NCI-H146 treated with DMSO at 0.1 percent for 48 hours (cell line): Measurements from ENCODE around the gene HSD3B7.
"Not testable (repeated sequence)": the region's sequence is repeated elsewhere in the genome, so short reads cannot be mapped to it uniquely, and the experiment has no call there.

Experiments used
- DNase-seq: peaks from one replicate; lab custom pipeline; 2025; ENCODE audit not compliant: unreplicated experiment; lab: John Stamatoyannopoulos, UW

The HSD3B7 gene

GRCh38 chr16:30984669-30985400, at the start of gene HSD3B7:
Gene HSD3B7, plus strand, starts transcription at chr16:30985207. Its CDS starts 452 bp downstream, at chr16:30985659.
- DNase-seq: peak; percentile 58

- DNase-seq: no peak
These were observed 47.3 kb upstream of the HSD3B7 start for GRCh38 chr16:30937692-30938091.

- not testable (repeated sequence) for DNase-seq
These were observed 45.4 kb upstream of the HSD3B7 start for GRCh38 chr16:30939571-30939970.

- DNase-seq: peak; percentile 50
These were observed 43.2 kb upstream of the HSD3B7 start for GRCh38 chr16:30941600-30942425.

- no peak for DNase-seq
These were observed 42.6 kb upstream of the HSD3B7 start for GRCh38 chr16:30942426-30942806.

- DNase-seq: no peak
These were observed 40.7 kb upstream of the HSD3B7 start for GRCh38 chr16:30944352-30944751.

- no peak for DNase-seq
These were observed 38.1 kb upstream of the HSD3B7 start for GRCh38 chr16:30946671-30947540.

GRCh38 chr16:30947541-30947858, 37.5 kb upstream of the HSD3B7 start:
- DNase-seq: no peak

- DNase-seq: no peak
These were observed 36.9 kb upstream of the HSD3B7 start for GRCh38 chr16:30947859-30948666.

GRCh38 chr16:30948667-30949649, 36.0 kb upstream of the HSD3B7 start, which contains the start of gene ORAI3:
Gene ORAI3, plus strand, starts transcription at chr16:30949068. Its CDS starts 222 bp downstream, at chr16:30949290.
- no peak for DNase-seq

- DNase-seq: peak; percentile 82
These were observed 35.1 kb upstream of the HSD3B7 start for GRCh38 chr16:30949650-30950515.

GRCh38 chr16:30950516-30951065, 34.4 kb upstream of the HSD3B7 start:
- DNase-seq: no peak

- no peak for DNase-seq
These were observed 33.8 kb upstream of the HSD3B7 start for GRCh38 chr16:30951193-30951592.

GRCh38 chr16:30951750-30952149, 33.3 kb upstream of the HSD3B7 start:
- no peak for DNase-seq

- DNase-seq: no peak
These were observed 31.9 kb upstream of the HSD3B7 start for GRCh38 chr16:30953111-30953510.

GRCh38 chr16:30953511-30954124, 31.4 kb upstream of the HSD3B7 start:
- peak; percentile 59 for DNase-seq

- DNase-seq: no peak
These were observed 30.0 kb upstream of the HSD3B7 start for GRCh38 chr16:30954993-30955392.
